SH-SY5Y (cell line): ENCODE measurements around the gene DLG2.
A peak's percentile ranks its signal among the peaks of the same experiment; 100 is the strongest.

ENCODE experiments used
- GATA2 ChIP-seq: IDR thresholded peaks from 2 replicates; pipeline ENCODE4 v1.6.1; 2011; ENCODE audit warnings: mild to moderate bottlenecking, low read depth, low read length
- GATA3 ChIP-seq: IDR thresholded peaks from 2 replicates; pipeline ENCODE4 v1.6.1; 2011; ENCODE audit warnings: low read depth, mild to moderate bottlenecking, low read length, moderate library complexity

DLG2 gene

DNA sequence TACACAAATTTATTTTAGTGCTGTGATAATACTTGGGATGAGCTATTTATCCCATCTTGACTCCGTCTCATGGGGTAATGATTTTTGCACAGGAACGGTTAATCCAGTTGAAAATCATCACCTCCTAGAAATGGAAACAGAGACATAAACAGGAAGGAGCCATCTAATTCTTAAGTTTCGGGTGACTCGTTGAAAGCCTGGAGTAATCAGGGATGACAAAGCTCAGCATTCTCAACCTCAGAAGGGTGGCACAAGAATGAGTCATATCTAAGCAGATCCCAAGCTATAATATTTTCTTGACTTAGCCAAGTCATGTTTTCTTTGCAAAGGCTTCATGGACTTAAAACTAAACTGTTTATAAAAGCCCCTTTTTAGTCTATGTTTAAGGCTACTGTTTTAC lies 2060.2 kb downstream of the DLG2 start:
- TF ChIP-seq GATA3 = no peak

DNA sequence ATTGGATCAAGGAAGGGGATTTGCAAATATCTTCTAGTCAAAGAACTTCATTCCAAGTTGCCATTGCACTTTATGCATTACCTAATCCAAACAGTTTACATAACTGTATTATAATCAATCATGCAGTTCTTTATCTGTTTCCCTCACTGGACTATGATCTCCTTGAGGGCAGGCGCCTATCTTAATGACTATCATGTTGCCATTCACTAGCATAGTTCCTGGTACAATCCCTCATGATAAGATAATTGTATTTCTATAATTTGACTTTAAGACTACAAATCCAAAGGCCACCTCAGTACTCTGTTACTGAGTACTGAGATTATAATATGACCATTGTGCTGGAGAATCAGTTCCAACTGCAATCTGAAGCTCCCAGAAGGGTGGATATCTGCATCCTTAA lies 2062.3 kb downstream of the DLG2 start:
- TF ChIP-seq GATA3 (no peak), GATA2 (no peak)

DNA sequence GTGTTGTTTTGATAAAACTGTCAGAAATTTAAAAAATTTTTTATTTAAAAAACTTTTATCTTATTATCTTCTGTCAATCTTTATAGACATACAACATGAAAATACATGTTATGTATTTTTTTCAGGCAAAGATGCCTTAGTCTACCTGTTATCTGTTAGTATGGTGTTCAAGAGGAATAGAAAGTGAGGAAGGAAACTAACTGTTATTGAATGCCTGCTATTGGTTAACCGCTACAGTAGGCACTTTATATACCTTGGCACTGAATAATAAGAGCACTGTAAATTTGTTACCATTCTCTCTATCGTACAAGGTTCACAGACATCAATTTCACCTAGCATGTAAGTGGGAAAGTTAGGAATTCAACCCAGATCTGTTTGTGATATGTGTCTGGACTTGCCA lies 2068.9 kb downstream of the DLG2 start:
- TF ChIP-seq GATA2 (no peak), GATA3 (no peak)

DNA sequence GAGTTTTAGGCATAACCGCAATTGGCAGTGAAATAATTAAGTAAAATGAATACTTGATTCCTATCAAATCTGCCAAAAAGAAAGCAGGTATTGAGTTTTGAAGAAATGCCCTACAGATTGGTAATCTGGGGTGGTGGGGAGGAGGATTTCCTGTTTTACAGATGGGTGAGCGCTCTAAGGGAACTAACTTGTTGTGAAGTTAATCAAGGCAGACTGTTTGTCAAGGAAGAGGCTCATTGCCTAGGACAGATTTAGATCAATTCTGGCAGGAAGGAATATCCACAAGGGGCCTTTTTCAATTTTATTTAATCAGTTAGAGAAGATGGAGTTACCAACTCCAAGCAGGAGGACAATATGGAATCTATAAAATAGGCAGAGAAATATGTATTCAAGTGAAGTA lies 2069.5 kb downstream of the DLG2 start:
- TF ChIP-seq GATA3 = no peak
- no peak for TF ChIP-seq GATA2

DNA sequence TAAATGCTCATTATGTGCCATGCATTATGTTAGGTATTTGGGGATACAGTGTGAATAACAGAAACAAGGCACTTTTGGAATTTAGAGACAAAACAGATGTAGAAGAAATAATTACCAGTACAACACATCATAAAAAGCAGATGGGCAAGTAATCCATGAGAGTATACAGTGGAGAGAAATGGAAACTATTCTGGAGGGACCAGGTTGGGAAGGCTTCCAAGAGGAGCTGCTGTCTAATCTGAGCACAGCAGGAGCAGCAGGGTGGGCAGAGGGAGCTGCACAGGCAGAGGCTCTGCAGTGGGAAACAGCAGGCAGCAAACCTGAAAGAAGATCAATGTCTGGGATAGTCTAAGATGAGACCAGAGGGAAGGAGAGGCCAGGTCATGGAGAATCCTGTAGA lies 2072.3 kb downstream of the DLG2 start:
- TF ChIP-seq GATA3 = no peak
- TF ChIP-seq GATA2 = no peak

DNA sequence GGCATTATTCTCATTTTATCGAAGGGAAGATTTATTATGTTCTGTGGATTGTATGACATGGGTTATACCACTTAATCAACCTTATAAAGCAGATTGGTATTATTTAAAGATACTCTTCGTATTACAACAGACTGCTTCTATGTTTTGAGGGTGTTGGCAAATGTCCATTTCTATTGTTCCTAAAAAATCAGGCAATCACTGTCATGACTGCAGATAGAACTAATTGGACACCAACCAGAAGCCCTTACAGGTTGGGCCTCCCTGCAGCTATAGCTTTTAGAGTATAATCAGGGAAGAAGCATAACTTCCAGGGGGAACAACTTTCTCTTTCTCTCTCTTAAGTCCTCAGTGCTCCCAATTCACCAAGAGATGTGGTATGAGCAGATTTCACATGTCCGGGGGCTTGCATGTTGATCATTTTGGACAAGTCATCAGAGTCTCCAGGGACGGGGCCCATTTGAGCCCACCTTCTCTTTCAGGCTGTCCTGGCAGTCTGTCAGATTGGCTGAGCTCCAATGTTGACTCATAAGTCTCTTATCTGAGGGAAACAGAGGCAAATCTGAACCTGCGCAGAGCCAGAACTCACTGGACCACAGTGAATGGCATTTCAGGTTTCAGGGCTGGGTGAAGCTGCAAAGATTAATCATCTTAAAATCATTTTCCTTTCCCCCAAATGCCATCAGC lies 2077.0 kb downstream of the DLG2 start:
- TF ChIP-seq GATA2 (peak; percentile 47), GATA3 (no peak)

DNA sequence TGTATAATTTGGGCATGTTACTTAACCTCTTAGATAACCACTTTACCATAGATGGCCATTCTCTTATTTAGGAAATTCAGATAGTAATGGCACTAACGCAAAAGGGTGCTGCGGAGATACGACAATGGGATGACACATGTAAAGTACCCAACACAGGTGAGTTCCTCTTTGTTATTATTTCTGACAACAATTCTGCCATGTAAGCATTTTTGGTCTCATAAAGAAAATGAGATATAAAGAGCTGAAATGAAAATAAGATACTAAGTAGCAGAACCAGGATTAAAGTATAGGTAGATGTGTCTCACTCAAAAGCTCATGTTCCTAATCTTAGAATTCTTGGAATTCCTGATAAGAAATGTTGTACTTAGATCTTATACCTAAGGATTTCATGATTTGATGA lies 2080.8 kb downstream of the DLG2 start:
- TF ChIP-seq GATA2 (no peak), GATA3 (no peak)

DNA sequence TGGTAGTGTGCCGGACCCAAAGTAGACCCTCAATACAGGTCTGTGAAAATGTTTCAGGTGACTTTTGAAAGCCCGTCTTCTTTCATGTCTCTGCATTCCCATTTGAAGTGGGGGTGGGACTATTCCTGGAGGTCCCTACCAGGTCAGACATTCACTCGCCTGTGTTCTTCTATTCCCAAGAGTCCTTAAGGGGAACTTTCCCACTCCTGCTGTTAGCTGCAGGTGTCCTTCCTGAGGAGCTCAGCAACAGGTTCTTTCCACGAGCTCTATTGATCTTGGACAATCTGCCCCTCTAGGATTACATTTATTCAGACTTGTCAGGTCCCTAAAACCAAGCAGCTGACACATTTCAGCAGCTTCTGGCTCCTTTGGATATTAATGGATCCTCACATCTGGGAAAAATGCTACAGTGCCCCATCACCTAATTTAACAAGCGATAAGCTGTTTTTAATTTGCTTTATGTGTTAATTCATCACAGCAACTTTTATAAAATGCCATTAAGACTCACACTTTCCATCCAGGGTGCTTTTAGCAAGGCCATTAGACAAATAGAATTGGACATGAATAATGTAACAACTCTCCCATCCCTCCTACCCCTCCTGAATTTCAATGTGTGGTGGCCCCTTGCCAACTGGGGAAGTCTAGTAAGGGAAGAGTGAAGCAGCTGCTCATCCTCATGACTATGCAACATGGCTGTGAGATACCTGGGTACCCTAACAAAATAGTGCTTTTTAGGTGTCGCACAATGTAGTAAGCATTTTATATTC lies 2081.5 kb downstream of the DLG2 start:
- TF ChIP-seq GATA2 (no peak), GATA3 (no peak)

DNA sequence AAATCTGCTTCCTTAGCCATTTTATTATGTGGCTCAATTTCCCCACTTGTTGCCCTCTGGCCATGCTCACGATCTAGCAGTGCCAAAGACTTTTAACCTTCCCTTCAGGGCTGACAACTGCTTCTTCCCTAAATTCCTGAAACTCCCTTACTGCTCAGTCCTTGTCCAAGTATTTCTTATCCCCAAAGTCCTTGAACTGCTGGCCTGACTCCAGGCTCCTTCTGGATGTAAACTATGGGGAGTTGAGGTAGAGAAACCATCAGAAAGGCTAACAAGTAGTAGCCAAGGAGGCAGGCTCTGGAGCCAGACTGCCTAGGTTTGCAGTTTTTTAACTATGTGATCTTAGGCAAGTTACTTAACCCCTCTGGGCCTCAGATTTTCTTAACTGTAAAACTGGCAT lies 2082.3 kb downstream of the DLG2 start:
- TF ChIP-seq GATA2 (no peak), GATA3 (no peak)

DNA sequence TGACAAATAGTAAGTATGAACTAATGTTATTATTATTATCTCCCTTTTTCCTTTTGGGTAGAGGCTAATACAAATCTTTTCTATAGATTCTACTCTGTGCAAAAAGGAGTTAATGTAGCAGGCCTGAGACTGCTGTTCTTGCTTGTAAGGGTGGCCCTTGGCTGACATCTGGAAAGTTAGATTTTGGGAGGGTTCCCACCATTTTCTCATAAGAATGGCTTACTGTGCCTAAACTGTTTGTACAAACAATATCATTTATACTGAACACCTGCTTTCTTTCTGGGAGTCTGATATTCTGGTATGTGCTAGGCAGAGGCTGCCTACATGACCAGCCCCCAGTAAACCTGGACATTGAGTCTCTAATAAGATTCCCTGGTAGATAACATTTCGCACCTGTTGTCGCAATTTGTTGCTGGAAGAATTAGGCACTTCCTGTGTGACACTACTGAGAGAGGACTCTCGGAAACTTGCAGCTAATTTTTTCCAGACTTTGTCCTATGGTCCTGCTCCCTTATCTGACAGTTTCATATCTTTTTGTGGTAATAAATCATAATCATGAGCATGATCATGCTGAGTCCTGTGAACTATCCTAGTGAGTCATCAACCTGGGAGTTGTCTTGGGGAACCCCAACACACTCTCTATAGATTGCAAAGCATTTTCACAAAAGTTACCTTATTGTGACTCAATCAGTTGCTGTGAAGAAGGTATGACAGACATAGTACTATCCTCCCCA lies 2083.3 kb downstream of the DLG2 start:
- TF ChIP-seq GATA3 = no peak
- TF ChIP-seq GATA2 = peak; percentile 68

DNA sequence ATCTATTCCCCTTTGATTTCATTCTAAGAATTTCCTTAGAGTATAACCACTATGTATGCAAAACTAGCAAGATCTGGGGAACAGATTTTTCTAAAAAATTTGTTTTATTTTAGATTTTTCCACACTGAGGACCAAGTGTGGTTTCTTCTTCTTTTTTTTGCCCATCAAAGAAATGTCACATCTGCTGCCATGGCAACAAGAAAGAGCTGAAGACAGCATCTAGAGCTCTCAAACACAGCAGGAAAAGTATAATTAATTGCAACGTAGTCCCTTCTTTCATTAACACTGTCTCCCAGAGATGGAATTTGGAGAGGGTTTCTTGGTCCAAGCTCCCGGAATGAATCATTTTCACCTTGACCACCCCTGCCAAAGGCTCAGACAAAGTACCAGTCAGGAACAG lies 2084.3 kb downstream of the DLG2 start:
- TF ChIP-seq GATA3 = no peak
- no peak for TF ChIP-seq GATA2

DNA sequence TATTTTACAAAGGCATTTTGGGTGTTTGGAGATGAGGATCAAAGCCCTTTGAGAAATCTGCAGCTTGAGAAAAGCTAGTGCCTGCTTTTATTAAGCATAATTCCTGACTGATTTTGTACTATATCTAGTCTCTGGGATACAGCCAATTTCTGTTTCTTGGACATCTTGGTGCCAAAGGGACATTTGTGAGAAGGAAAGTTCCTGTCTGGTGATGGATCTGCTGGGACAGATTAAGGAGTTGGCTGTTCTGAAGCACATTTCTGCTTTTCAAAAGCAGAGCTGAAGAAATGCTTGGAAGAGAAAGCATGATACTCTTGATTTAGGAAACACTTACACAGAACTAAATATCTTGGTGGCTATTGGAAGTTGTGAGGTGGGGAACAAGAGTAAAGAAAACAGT lies 2086.4 kb downstream of the DLG2 start:
- TF ChIP-seq GATA2 (no peak), GATA3 (no peak)

DNA sequence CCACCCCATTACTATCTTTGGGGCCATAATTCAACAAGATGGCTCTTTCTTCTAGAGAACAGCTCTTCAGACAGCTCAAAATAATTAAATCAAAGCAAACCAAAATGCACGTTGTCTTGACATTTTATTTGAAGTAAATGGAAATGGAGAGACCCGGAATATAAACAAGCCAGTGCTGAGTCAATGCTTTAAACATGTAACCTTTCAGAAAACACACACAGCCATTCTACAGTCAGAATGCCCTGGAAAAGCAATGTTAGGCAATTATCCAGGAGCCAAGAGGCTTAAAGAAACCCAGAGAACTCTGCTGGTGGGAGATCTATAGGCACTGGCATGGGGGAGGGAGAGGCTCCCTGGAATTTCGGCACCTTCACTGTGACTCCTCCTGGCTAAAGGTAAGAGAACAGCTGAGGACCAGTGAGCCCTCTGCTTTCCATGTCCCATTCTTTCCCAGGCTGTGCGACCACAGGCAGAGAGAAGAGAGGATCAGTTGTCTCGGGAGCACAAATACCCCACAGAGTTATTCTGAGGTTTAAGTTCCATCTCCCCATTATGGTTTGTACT lies 2086.9 kb downstream of the DLG2 start:
- no peak for TF ChIP-seq GATA3
- TF ChIP-seq GATA2 = no peak

DNA sequence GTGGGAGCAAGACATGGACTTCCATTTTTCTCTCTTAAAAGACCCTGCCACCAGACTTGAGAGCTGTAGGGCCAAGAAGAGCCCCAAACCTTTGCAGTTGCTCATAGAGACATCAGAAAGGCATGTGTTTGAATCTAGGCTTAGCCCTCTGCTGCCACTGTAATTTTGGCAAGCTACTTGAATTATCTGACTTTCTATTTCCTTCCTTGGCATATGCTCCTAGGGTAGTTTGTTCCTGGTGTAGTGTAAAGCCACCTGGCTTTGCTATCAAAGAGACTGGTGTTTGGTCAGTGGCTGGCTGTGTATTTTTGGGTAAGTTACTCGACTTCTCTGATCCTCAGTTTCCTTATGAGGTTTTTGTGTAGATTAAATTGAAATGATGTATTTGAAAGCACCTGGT lies 2088.9 kb downstream of the DLG2 start:
- TF ChIP-seq GATA2 = no peak
- no peak for TF ChIP-seq GATA3
